DMS 273 (cell line): ENCODE results near the gene ROBO1.
A peak's percentile ranks its signal among the peaks of the same experiment; 100 is the strongest.

ENCODE experiments used
- DNase-seq: peaks from one replicate; lab custom pipeline; 2025; ENCODE audit not compliant: unreplicated experiment; lab: John Stamatoyannopoulos, UW

ROBO1 gene

GRCh38 chr3:78993375-78993774, 774.4 kb downstream of the ROBO1 start:
- no peak for DNase-seq

DNA sequence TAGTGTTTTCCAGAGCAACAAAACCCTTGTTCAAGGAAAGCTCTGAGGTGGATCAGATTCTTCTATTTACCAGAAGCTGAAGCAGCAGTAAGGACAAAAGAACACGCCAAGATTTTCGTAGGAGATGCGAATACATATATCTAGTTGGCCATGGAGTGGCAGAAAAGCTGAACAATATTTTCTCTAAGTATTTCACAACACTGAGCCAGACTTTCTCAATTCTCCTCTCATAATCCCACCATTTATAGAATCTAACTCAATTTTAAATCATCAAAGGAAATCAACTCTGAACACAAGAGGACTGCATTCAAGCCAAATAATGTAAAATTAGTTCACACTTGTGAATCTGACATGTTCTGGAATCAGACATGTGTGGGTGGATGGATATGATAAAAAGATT, 775.0 kb downstream of the ROBO1 start:
- no peak for DNase-seq

- no peak for DNase-seq
These were observed 775.4 kb downstream of the ROBO1 start for GRCh38 chr3:78992400-78992799.

GRCh38 chr3:78991656-78992055, 776.1 kb downstream of the ROBO1 start:
- no peak for DNase-seq

- no peak for DNase-seq
These were observed 777.6 kb downstream of the ROBO1 start for GRCh38 chr3:78990156-78990555.

- peak; percentile 62 for DNase-seq
These were observed 779.5 kb downstream of the ROBO1 start for GRCh38 chr3:78988324-78988723.

DNA sequence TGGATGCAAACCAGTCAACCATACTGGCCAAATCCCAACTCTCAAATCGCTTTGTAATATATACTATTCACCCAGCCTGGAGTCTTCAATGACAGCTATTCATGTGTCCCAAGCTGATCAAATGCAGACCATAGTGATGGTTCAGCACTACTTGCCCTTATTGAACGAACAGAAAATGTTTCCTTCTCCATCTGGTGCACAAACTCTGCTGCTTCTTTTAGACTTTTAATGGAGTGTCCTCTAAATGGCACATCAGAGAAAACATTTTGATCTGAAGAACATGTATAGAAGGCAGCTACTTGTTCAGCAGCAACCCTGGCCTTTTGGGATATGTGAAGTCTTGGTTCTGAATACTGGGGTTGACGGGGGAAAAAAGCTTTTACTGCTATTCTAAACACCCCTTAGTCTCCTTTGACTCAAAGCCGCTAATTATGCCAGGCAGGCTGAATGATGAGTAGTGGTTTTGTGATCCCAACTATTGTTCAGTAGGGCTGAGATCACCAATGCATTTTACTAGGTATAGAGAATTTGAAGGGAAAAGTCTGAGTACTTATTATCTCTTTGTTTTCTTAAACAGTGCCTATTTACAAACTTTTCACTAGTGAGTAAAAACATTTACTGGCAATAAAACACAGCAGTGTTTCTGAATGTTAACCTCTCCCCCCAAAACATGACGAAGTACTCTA, 781.2 kb downstream of the ROBO1 start:
- peak; percentile 61 for DNase-seq

GRCh38 chr3:78985981-78986380, 781.8 kb downstream of the ROBO1 start:
- no peak for DNase-seq

- DNase-seq, result peak; percentile 77
These were observed 788.8 kb downstream of the ROBO1 start for GRCh38 chr3:78979028-78979427.

DNA sequence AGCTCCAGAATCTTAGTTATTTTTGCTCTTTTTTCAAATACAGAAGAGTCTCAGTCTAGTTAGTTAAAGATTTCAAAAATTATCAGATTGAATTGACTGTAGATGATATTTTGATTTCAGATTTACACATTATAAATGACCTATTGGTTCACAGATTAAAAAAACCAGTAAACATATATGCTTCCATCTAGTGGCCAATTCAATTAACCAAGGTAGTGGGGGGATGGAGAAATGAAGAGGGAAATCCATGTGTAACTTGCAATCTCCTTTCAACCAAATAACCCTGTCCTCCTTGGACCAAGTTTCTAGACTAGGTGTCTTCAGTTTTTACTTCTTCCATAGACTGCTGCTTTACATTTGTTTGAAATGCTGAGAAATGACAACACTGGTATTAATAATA, 789.8 kb downstream of the ROBO1 start:
- peak; percentile 69 for DNase-seq

DNA sequence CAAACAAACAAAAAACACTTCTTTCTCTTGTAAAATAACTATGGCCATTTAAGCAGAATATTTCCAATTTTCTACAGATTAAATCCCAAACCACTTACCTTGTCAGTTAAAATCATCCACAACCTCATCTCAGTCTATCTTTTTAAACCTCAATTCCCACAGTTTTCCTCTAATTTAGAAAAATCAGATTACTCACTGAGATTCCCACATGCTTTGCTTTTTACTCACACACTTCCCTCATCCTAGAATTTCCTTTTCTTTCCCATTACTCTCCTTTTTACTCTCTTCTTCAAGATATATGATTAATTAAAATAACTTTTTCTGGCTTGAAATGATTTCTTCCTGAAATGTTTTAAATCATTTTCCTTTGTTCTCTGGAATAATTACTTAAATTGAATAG, 790.7 kb downstream of the ROBO1 start:
- DNase-seq, result no peak

DNA sequence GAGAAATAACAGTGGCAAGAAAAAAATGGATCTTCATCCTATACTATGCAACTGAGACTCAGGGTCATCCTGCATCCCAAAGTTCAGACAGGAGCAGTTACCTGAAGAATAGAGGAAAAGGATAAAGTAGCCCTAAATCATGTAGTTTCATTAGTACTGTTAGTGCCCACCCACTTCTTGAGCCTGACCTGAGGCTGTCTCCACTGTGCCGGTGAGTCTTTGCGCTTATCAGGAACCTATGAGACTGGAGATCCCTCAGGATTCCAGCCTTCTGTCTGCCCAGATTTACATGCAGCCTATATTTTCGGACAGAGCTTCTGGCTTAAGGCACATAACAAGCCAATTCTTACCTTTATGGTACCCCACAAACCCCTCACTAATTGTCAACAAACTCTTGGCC, 791.6 kb downstream of the ROBO1 start:
- peak; percentile 41 for DNase-seq

GRCh38 chr3:78974181-78974790, 793.5 kb downstream of the ROBO1 start:
- peak; percentile 77 for DNase-seq

GRCh38 chr3:78972617-78973301, 795.0 kb downstream of the ROBO1 start:
- peak; percentile 28 for DNase-seq

DNA sequence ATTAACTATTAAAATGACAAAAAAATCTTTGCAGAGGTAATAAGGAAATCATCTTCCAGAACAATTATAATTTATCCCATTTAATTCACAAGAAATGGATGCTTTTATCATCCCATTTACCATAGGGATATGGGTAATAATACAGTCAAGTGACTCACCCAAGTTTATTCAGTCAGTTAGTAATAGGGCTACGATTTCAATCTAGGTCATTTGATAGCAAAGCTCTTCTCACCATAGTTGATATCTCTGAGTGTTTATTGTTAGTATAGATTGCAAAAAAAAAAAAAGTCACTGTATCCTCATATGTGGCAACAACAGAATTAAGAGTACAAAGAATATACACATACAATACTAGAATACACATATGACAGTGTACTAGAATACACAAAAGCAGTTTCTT, 797.1 kb downstream of the ROBO1 start:
- no peak for DNase-seq

DNA sequence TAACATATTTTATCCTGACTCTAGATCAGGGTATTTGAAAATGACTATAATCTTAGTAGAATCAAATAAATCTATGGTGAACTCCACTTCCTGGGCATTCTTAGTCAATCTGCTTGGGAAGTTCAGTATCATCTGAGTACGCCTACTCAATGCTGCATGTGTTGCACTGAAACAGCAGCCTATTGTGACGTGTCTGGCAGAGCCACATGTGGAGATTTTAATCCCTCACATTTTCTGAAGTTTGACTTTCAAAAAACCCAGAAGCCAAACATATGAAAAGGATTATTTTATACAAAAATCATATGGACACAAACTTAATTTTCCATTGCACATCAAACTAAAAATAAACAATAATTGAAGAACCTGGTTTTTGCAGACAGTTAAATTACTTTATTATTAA, 798.3 kb downstream of the ROBO1 start:
- no peak for DNase-seq

GRCh38 chr3:78967061-78967460, 800.7 kb downstream of the ROBO1 start:
- DNase-seq, result no peak

- DNase-seq, result no peak
These were observed 804.0 kb downstream of the ROBO1 start for GRCh38 chr3:78963771-78964170.

- DNase-seq, result no peak
These were observed 810.3 kb downstream of the ROBO1 start for GRCh38 chr3:78957456-78957855.

GRCh38 chr3:78951342-78951945, 816.4 kb downstream of the ROBO1 start:
- no peak for DNase-seq

DNA sequence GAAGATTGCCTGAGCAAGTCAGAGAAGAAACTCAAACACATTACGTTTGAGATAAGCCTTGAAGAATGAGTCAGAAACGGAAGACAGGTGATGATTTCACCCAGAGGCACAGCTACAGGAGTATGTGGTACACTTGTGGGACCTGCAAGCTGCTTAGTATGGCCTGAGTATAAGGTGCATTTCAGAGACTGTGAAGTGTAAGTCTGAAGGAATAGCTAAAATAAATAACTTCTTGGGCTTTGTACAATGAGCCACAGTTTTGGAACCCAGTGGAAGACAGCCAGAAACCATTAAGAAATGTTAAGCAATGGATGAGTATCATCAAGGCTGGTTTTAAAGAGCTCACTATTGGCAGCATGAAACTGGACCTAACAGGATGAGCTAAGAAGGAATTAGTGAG, 826.2 kb downstream of the ROBO1 start:
- peak; percentile 7 for DNase-seq

DNA sequence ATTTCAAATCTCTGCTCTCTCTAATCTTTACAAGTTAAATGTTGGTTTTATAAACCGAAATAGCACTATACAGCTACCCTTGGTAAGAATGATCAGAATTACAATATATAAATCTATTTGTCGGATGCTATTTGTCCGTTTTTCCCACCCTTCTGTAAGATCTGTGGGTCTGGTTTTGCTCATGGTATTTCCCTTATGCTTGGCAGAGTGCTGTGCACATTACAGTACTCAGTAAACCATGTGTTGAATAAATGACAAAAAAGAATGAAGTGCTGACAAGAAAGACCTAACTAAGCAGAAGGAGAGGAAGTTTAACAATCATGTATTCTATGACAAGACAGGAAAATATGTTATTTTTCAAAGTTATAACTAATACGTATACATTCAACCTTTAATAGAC, 827.2 kb downstream of the ROBO1 start:
- no peak for DNase-seq
